HepG2 (cell line): ENCODE data around the gene ATG4B. TPM values are rescaled to one million over a fixed set of nuclear protein-coding genes. Genes with fewer than 3 reads are reported as not detected.

Experiments used
- ARNT2 ChIP-seq: sonication (generic); formaldehyde crosslinking; IDR thresholded peaks from 2 replicates; pipeline ENCODE4 v1.8.0; 2022; ENCODE audit warnings: mild to moderate bottlenecking, low read depth, missing genetic modification reagents, moderate library complexity
- CEBPG ChIP-seq: IDR thresholded peaks from 2 replicates; pipeline ENCODE4 v1.6.1; 2016
- FOXK1 ChIP-seq: sonication (generic); formaldehyde crosslinking; IDR thresholded peaks from 2 replicates; pipeline ENCODE4 v1.4.0; 2020; ENCODE audit warnings: low read depth, missing genetic modification reagents, borderline replicate concordance
- HNRNPLL ChIP-seq: fragments of 200-400 bp; formaldehyde crosslinking; IDR thresholded peaks from 2 replicates; pipeline ENCODE4 v1.6.1; 2017; ENCODE audit warnings: mild to moderate bottlenecking, low read depth, low read length; ENCODE audit not compliant: poor library complexity, severe bottlenecking
- KDM2A ChIP-seq: sonication (generic); formaldehyde crosslinking; IDR thresholded peaks from 2 replicates; pipeline ENCODE4 v1.4.0; 2020; ENCODE audit warnings: low read depth, missing genetic modification reagents, borderline replicate concordance
- KLF12 ChIP-seq: sonication (generic); formaldehyde crosslinking; IDR thresholded peaks from 2 replicates; pipeline ENCODE4 v1.4.0; 2020; ENCODE audit warnings: missing genetic modification reagents, borderline replicate concordance
- KLF9 ChIP-seq: IDR thresholded peaks from 2 replicates; pipeline ENCODE4 v1.6.1; 2016; ENCODE audit warnings: low read depth
- KMT2A ChIP-seq: sonication (generic); formaldehyde crosslinking; IDR thresholded peaks from 2 replicates; pipeline ENCODE4 v1.4.0; 2020; ENCODE audit warnings: missing genetic modification reagents
- MXI1 ChIP-seq: IDR thresholded peaks from 3 replicates; pipeline ENCODE4 v1.6.1; 2012; ENCODE audit warnings: low read depth, low read length, inconsistent platforms, borderline replicate concordance
- PTBP1 ChIP-seq: fragments of 200-400 bp; formaldehyde crosslinking; IDR thresholded peaks from 2 replicates; pipeline ENCODE4 v1.6.1; 2018; ENCODE audit warnings: low read length, low read depth; ENCODE audit not compliant: poor library complexity, severe bottlenecking
- YEATS4 ChIP-seq: sonication (generic); formaldehyde crosslinking; IDR thresholded peaks from 2 replicates; pipeline ENCODE4 v1.4.0; 2020; ENCODE audit warnings: missing genetic modification reagents, borderline replicate concordance
- ZBTB42 ChIP-seq: sonication (generic); formaldehyde crosslinking; IDR thresholded peaks from 2 replicates; pipeline ENCODE4 v1.5.0; 2020; ENCODE audit warnings: mild to moderate bottlenecking, missing genetic modification reagents
- ZNF121 ChIP-seq: sonication (generic); formaldehyde crosslinking; IDR thresholded peaks from 2 replicates; pipeline ENCODE4 v1.5.0; 2020; ENCODE audit warnings: mild to moderate bottlenecking, missing genetic modification reagents
- ZNF224 ChIP-seq: sonication (generic); formaldehyde crosslinking; IDR thresholded peaks from 2 replicates; pipeline ENCODE4 v1.5.0; 2020; ENCODE audit warnings: mild to moderate bottlenecking, missing genetic modification reagents
- ZNF251 ChIP-seq: sonication (generic); formaldehyde crosslinking; IDR thresholded peaks from 2 replicates; pipeline ENCODE4 v1.9.0; 2021; ENCODE audit warnings: mild to moderate bottlenecking, missing genetic modification reagents
- ZNF34 ChIP-seq: sonication (generic); formaldehyde crosslinking; IDR thresholded peaks from 2 replicates; pipeline ENCODE4 v1.4.0; 2020; ENCODE audit warnings: mild to moderate bottlenecking, missing genetic modification reagents, borderline replicate concordance
- ZNF777 ChIP-seq: sonication (generic); formaldehyde crosslinking; IDR thresholded peaks from 2 replicates; pipeline ENCODE4 v1.4.0; 2020; ENCODE audit warnings: missing genetic modification reagents
- ZNF784 ChIP-seq: sonication (generic); formaldehyde crosslinking; IDR thresholded peaks from 2 replicates; pipeline ENCODE4 v1.5.1; 2020; ENCODE audit warnings: missing genetic modification reagents, mild to moderate bottlenecking, borderline replicate concordance
- polyA plus RNA-seq, 8 experiments: library from polyadenylated mRNA; depleted of rRNA in 3 of 8; stranded (reverse) in 7 of 8; unstranded in 1 of 8; fragments of >200 nt; fragmentation: Illumina TruSeq in 4 of 8; extraction: Trizol in 4 of 8; gene quantifications; 2 replicates each; pipeline versions ENCODE4 v1.2.1 to v1.2.3, GENCODE V29; 2011 to 2016; ENCODE audit warnings: low read depth in 4 of 8, missing spikeins in 1 of 8, mixed read lengths in 1 of 8; ENCODE audit not compliant: insufficient read depth in 1 of 8
- total RNA-seq, 5 experiments: library from RNA; depleted of rRNA; stranded (reverse); fragments of >200 nt; fragmentation: Illumina TruSeq; extraction: Trizol; gene quantifications; 2 replicates each; pipeline ENCODE4 v1.2.3, GENCODE V29; 2016; ENCODE audit warnings: low read depth in 1 of 5
- TF ChIP-seq, protein P1 (sequence below): sonication (generic); formaldehyde crosslinking; IDR thresholded peaks from 2 replicates; pipeline ENCODE4 v1.4.0; 2020; ENCODE audit warnings: missing genetic modification reagents, borderline replicate concordance

Gene ATG4B
- total and polyA plus RNA-seq, 2 of the 13 experiments (the other 11 are each of a cell fraction or from before 2014, with no cell fraction given): 95.5 to 239 TPM

- TF ChIP-seq, protein P1, sequence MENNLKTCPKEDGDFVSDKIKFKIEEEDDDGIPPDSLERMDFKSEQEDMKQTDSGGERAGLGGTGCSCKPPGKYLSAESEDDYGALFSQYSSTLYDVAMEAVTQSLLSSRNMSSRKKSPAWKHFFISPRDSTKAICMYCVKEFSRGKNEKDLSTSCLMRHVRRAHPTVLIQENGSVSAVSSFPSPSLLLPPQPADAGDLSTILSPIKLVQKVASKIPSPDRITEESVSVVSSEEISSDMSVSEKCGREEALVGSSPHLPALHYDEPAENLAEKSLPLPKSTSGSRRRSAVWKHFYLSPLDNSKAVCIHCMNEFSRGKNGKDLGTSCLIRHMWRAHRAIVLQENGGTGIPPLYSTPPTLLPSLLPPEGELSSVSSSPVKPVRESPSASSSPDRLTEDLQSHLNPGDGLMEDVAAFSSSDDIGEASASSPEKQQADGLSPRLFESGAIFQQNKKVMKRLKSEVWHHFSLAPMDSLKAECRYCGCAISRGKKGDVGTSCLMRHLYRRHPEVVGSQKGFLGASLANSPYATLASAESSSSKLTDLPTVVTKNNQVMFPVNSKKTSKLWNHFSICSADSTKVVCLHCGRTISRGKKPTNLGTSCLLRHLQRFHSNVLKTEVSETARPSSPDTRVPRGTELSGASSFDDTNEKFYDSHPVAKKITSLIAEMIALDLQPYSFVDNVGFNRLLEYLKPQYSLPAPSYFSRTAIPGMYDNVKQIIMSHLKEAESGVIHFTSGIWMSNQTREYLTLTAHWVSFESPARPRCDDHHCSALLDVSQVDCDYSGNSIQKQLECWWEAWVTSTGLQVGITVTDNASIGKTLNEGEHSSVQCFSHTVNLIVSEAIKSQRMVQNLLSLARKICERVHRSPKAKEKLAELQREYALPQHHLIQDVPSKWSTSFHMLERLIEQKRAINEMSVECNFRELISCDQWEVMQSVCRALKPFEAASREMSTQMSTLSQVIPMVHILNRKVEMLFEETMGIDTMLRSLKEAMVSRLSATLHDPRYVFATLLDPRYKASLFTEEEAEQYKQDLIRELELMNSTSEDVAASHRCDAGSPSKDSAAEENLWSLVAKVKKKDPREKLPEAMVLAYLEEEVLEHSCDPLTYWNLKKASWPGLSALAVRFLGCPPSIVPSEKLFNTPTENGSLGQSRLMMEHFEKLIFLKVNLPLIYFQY: 0 out of 2 replicates have a peak, but pooled peaks have one; percentile 20
- TF ChIP-seq HNRNPLL (peak; percentile 74), ZNF777 (CRISPR knock-in tag) (no peak), ARNT2 (CRISPR knock-in tag) (no peak), KLF12 (no peak), ZNF121 (peak; percentile 49; the same call in 1 of the 2 replicates), KMT2A (CRISPR knock-in tag) (no peak), MXI1 (peak; percentile 73; the same call in 1 of the 3 replicates), YEATS4 (CRISPR knock-in tag) (no peak; the same call in 1 of the 2 replicates), KLF9 (CRISPR knock-in tag) (0 out of 2 replicates have a peak, but pooled peaks have one; percentile 31), ZNF34 (CRISPR knock-in tag) (no peak; the same call in 1 of the 2 replicates), FOXK1 (CRISPR knock-in tag) (peak; percentile 50; the same call in 1 of the 2 replicates), KDM2A (CRISPR knock-in tag) (peak; percentile 86), PTBP1 (peak; percentile 21), CEBPG (CRISPR knock-in tag) (no peak), ZNF784 (peak; percentile 87; the same call in 1 of the 2 replicates), ZNF251 (CRISPR knock-in tag) (no peak), ZBTB42 (no peak), ZNF224 (0 out of 2 replicates have a peak, but pooled peaks have one; percentile 69)
These were observed 64.9 kb downstream of the ATG4B start (continued) for GRCh38 chr2:241702155-241703031.
